HCT116 (cell line): ENCODE measurements around the gene MOB4. TPM values are rescaled to one million over a fixed set of nuclear protein-coding genes. Genes with fewer than 3 reads are reported as not detected.

ENCODE experiments used
- ATAC-seq: fragments of 200-7000 bp; cut with Tn5 transposase; 2 replicates; pipeline ENCODE4 v1.9.1; 2020; ENCODE audit warnings: mild to moderate bottlenecking, moderate library complexity
- BruUV-seq: library from RNA; stranded (reverse); fragments of 400-500 nt; replicated peaks from 2 replicates; lab custom pipeline; 2021; lab: Mats Ljungman, UMichigan
- CTCF ChIA-PET: fragments of 300-600 bp; sonication (Branson Sonifier 250); formaldehyde crosslinking; loops from one replicate; lab custom pipeline; 2021; ENCODE audit warnings: antibody characterized with exemption; lab: Charles Lee
- POLR2A ChIA-PET: fragments of 300-600, 350-600 bp; sonication (Branson Sonifier 250); formaldehyde crosslinking; loops from one replicate; lab custom pipeline; 2021; ENCODE audit warnings: antibody characterized with exemption; lab: Charles Lee
- RAD21 ChIA-PET, 2 experiments: fragments of 300-600 bp; sonication (Branson Sonifier 250); formaldehyde crosslinking; loops; one replicate each; lab custom pipeline; 2023; ENCODE audit warnings: low total read pairs in 2 of 2; ENCODE audit not compliant: uncharacterized antibody in 2 of 2, unreplicated experiment in 2 of 2, low non-redundant PET in 1 of 2; lab: Charles Lee
- DNase-seq: peaks from one replicate; pipeline ENCODE4 v3.0.0-alpha.2; 2010; ENCODE audit warnings: low read depth, low spot score
- H2AFZ ChIP-seq: fragments of 200-600 bp; shearing (Covaris generic), sonication (generic); 2 replicates; pipeline ENCODE4 v1.6.1; 2017; ENCODE audit warnings: low read depth, mixed run types, mixed read lengths, antibody characterized with exemption, low read length; ENCODE audit not compliant: poor library complexity, severe bottlenecking
- H3K27ac ChIP-seq: 2 replicates; pipeline ENCODE4 v1.5.1; 2012; ENCODE audit warnings: low read depth, low read length
- H3K27me3 ChIP-seq: fragments of 200-600 bp; sonication (generic); 2 replicates; pipeline ENCODE4 v1.6.1; 2016; ENCODE audit warnings: mixed run types, low read length, mixed read lengths; ENCODE audit not compliant: insufficient read depth
- H3K36me3 ChIP-seq, 2 experiments: fragments of 200-500 bp in 1 of 2; fragments of 200-600 bp in 1 of 2; sonication (Bioruptor generic) in 1 of 2; sonication (generic) in 1 of 2; 2 replicates each; pipeline versions ENCODE4 v1.5.1 to v1.6.1; 2014 to 2016; ENCODE audit warnings: low read length in 2 of 2, inconsistent platforms in 1 of 2, mixed read lengths in 1 of 2, mixed run types in 1 of 2; ENCODE audit not compliant: insufficient read depth in 2 of 2, control insufficient read depth in 1 of 2
- H3K4me1 ChIP-seq, 2 experiments: fragments of 200-600 bp in 1 of 2; sonication (generic) in 1 of 2; 2 replicates each; pipeline versions ENCODE4 v1.5.1 to v1.6.1; 2012 to 2017; ENCODE audit warnings: low read length in 2 of 2, inconsistent platforms in 1 of 2, mild to moderate bottlenecking in 1 of 2, mixed read lengths in 1 of 2, mixed run types in 1 of 2, moderate library complexity in 1 of 2; ENCODE audit not compliant: insufficient read depth in 2 of 2, control insufficient read depth in 1 of 2
- H3K4me2 ChIP-seq: fragments of 200-600 bp; sonication (generic); 2 replicates; pipeline ENCODE4 v1.6.1; 2017; ENCODE audit warnings: mixed run types, low read length, mixed read lengths
- H3K4me3 ChIP-seq, 2 experiments: fragments of 200-600 bp in 1 of 2; sonication (generic) in 1 of 2; replicated peaks in 1 of 2; 2 replicates each; pipeline ENCODE4 v1.5.1; 2011 to 2016; ENCODE audit warnings: low read length in 2 of 2, control low read depth in 1 of 2, low read depth in 1 of 2, mild to moderate bottlenecking in 1 of 2, mixed read lengths in 1 of 2, mixed run types in 1 of 2
- H3K79me2 ChIP-seq: fragments of 200-600 bp; sonication (generic); 2 replicates; pipeline ENCODE4 v1.6.1; 2017; ENCODE audit warnings: mild to moderate bottlenecking, mixed run types, low read length, moderate library complexity, mixed read lengths; ENCODE audit not compliant: insufficient read depth
- H3K9ac ChIP-seq: fragments of 200-600 bp; sonication (generic); 2 replicates; pipeline ENCODE4 v1.6.1; 2016; ENCODE audit warnings: low read length, mixed read lengths
- H3K9me2 ChIP-seq: fragments of 200-600 bp; sonication (generic), shearing (Covaris generic); 2 replicates; pipeline ENCODE4 v1.6.1; 2017; ENCODE audit warnings: mixed run types, mild to moderate bottlenecking, moderate library complexity; ENCODE audit not compliant: insufficient read depth
- H3K9me3 ChIP-seq, 2 experiments: fragments of 200-500 bp in 1 of 2; fragments of 200-600 bp in 1 of 2; sonication (Bioruptor generic) in 1 of 2; sonication (generic) in 1 of 2; 2 replicates each; pipeline ENCODE4 v1.6.1; 2014 to 2017; ENCODE audit warnings: low read length in 2 of 2, mixed read lengths in 2 of 2, inconsistent platforms in 1 of 2, low read depth in 1 of 2, mild to moderate bottlenecking in 1 of 2, mixed run types in 1 of 2, moderate library complexity in 1 of 2; ENCODE audit not compliant: control insufficient read depth in 1 of 2, insufficient read depth in 1 of 2
- H4K20me1 ChIP-seq: fragments of 200-600 bp; sonication (generic), shearing (Covaris generic); 2 replicates; pipeline ENCODE4 v1.6.1; 2017; ENCODE audit warnings: mixed run types, mild to moderate bottlenecking, moderate library complexity; ENCODE audit not compliant: insufficient read depth
- CBX3 ChIP-seq: IDR thresholded peaks from 2 replicates; pipeline ENCODE4 v1.6.1; 2012; ENCODE audit warnings: low read depth
- CEBPB ChIP-seq: IDR thresholded peaks from 2 replicates; pipeline ENCODE4 v1.6.1; 2012; ENCODE audit warnings: low read depth
- EGR1 ChIP-seq: IDR thresholded peaks from 2 replicates; pipeline ENCODE4 v1.6.1; 2012; ENCODE audit warnings: low read depth
- JUND ChIP-seq: IDR thresholded peaks from 2 replicates; pipeline ENCODE4 v1.6.1; 2012
- POLR2AphosphoS5 ChIP-seq: IDR thresholded peaks from 2 replicates; pipeline ENCODE4 v1.6.1; 2011; ENCODE audit warnings: mild to moderate bottlenecking, low read depth, low read length, moderate library complexity
- RAD21 ChIP-seq: IDR thresholded peaks from 2 replicates; pipeline ENCODE4 v1.6.1; 2012; ENCODE audit warnings: low read depth, mild to moderate bottlenecking
- REST ChIP-seq: IDR thresholded peaks from 2 replicates; pipeline ENCODE4 v1.6.1; 2012; ENCODE audit warnings: low read depth
- SIN3A ChIP-seq: IDR thresholded peaks from 2 replicates; pipeline ENCODE4 v1.6.1; 2012; ENCODE audit warnings: low read depth
- SP1 ChIP-seq: IDR thresholded peaks from 2 replicates; pipeline ENCODE4 v1.6.1; 2012; ENCODE audit warnings: low read depth
- TCF7L2 ChIP-seq: IDR thresholded peaks from 2 replicates; pipeline ENCODE4 v1.7.0; 2011; ENCODE audit warnings: borderline replicate concordance, inconsistent platforms; ENCODE audit not compliant: insufficient read depth, insufficient read length; ENCODE audit errors: extremely low read depth
- YY1 ChIP-seq: IDR thresholded peaks from 2 replicates; pipeline ENCODE4 v1.6.1; 2011; ENCODE audit warnings: low read length, low read depth, moderate library complexity, mild to moderate bottlenecking; ENCODE audit not compliant: insufficient replicate concordance; ENCODE audit errors: extremely low read depth
- ZBTB33 ChIP-seq: IDR thresholded peaks from 2 replicates; pipeline ENCODE4 v1.6.1; 2011; ENCODE audit warnings: mild to moderate bottlenecking, low read length, moderate library complexity; ENCODE audit not compliant: insufficient replicate concordance; ENCODE audit errors: extremely low read depth
- intact Hi-C: fragments of 100-400 bp; cut with micrococcal nuclease; formaldehyde crosslinking; loops from 2 replicates; pipeline ENCODE4 v1.10.0; 2022
- total RNA-seq: library from RNA; stranded (reverse); gene quantifications from one replicate; pipeline ENCODE4 v1.2.1, GENCODE V29; 2021; ENCODE audit not compliant: unreplicated experiment
- TF ChIP-seq, protein P1 (sequence below): IDR thresholded peaks from 2 replicates; pipeline ENCODE4 v1.6.1; 2012
- TF ChIP-seq, protein P2 (sequence below), 3 experiments: fragments of 200-600 bp in 1 of 3; sonication (generic) in 1 of 3; IDR thresholded peaks in 2 of 3; conservative IDR thresholded peaks in 1 of 3; 2 replicates each; pipeline ENCODE4 v1.5.1; 2012 to 2017; ENCODE audit warnings: low read depth in 2 of 3, low read length in 2 of 3, antibody characterized with exemption in 1 of 3, borderline replicate concordance in 1 of 3, control low read depth in 1 of 3, mild to moderate bottlenecking in 1 of 3, mixed read lengths in 1 of 3, mixed run types in 1 of 3, moderate library complexity in 1 of 3; ENCODE audit not compliant: insufficient read depth in 1 of 3

Gene MOB4
- total RNA-seq, 1 experiment from 2014 or later: 24.4 TPM

DNA sequence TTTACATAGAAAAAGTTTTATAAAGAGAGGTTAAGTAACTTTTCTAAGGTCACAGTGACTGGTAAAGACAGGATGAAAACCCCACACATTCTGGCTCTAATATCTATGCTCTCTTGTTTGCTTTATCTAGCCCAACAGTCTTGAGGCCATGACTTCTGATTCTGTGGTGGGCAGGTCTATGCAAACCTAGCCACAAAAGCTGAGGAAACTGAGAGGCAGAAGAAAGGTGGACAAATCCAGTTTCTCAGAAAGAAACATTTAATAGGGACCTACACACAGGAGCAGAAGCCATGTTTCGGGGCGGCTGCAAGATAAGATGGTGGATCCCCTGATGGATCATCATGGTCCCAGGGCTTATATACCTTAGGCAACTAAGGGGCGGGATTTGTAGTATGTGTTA lies 38.1 kb upstream of the MOB4 start:
- Histone ChIP-seq H3K9ac (no peak overlapping the region), H3K4me2 (no peak overlapping the region), H3K9me2 (no peaks in the 10 kb centered on the region), H3K27me3 (no peaks in the 10 kb centered on the region), H2AFZ (no peak overlapping the region), H3K9me3 (no peaks in the 10 kb centered on the region), H3K4me3 (no peak overlapping the region)
- RAD21 ChIA-PET: no interaction called here
- intact Hi-C loops: loop anchor here (5.0 kb wide), 1 partner anchor 70 kb away; no protein-coding TSS in a partner anchor
- DNase-seq (no peak), ATAC-seq (no peak)
- TF ChIP-seq CBX3 (no peak), CEBPB (no peak), YY1 (no peak), REST (no peak), EGR1 (no peak), ZBTB33 (no peak), POLR2AphosphoS5 (no peak), JUND (no peak), SIN3A (no peak), RAD21 (no peak), SP1 (no peak), TCF7L2 (no peak)
- TF ChIP-seq, protein P1, sequence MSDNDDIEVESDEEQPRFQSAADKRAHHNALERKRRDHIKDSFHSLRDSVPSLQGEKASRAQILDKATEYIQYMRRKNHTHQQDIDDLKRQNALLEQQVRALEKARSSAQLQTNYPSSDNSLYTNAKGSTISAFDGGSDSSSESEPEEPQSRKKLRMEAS: no peak
- TF ChIP-seq, protein P2, sequence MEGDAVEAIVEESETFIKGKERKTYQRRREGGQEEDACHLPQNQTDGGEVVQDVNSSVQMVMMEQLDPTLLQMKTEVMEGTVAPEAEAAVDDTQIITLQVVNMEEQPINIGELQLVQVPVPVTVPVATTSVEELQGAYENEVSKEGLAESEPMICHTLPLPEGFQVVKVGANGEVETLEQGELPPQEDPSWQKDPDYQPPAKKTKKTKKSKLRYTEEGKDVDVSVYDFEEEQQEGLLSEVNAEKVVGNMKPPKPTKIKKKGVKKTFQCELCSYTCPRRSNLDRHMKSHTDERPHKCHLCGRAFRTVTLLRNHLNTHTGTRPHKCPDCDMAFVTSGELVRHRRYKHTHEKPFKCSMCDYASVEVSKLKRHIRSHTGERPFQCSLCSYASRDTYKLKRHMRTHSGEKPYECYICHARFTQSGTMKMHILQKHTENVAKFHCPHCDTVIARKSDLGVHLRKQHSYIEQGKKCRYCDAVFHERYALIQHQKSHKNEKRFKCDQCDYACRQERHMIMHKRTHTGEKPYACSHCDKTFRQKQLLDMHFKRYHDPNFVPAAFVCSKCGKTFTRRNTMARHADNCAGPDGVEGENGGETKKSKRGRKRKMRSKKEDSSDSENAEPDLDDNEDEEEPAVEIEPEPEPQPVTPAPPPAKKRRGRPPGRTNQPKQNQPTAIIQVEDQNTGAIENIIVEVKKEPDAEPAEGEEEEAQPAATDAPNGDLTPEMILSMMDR (IDR thresholded peaks at IDR 0.05 in 2 of 3, conservative IDR thresholded peaks at IDR 0.05 in 1 of 3; ENCODE audit: borderline replicate concordance in 1 of 3, insufficient read depth in 1 of 3, low read depth in 2 of 3, low read length in 2 of 3): no peak
- TF ChIP-seq, all 23 proteins: peak for 0
- no peak overlapping the region for H3K27ac ChIP-seq
- ChIA-PET CTCF (no interaction called here), POLR2A (interaction anchor here (1.7 kb wide), 1 partner anchor 13 kb away, joined by 3 read pairs; no protein-coding TSS in a partner anchor)
- H3K36me3 ChIP-seq: peaks cover 0 to 24% of the 10 kb centered on the region in 2 experiments; a peak in 2 of 4 replicates
- BruUV-seq: no TSS peak
- H3K4me1 ChIP-seq: no peaks in the 10 kb centered on the region
- no peaks in the 10 kb centered on the region for H4K20me1 ChIP-seq
- H3K79me2 ChIP-seq: no peaks in the 10 kb centered on the region
